HG03280 (cell line): ENCODE results near the gene CHST14.
"Not testable (repeated sequence)": the region's sequence is repeated elsewhere in the genome, so short reads cannot be mapped to it uniquely, and the experiment has no call there.

Experiments
- ATAC-seq: cut with Tn5 transposase; IDR thresholded peaks from one replicate; pipeline ENCODE4 v1.9.1; 2021; ENCODE audit warnings: mild to moderate bottlenecking, moderate library complexity; ENCODE audit not compliant: unreplicated experiment

Gene CHST14

DNA sequence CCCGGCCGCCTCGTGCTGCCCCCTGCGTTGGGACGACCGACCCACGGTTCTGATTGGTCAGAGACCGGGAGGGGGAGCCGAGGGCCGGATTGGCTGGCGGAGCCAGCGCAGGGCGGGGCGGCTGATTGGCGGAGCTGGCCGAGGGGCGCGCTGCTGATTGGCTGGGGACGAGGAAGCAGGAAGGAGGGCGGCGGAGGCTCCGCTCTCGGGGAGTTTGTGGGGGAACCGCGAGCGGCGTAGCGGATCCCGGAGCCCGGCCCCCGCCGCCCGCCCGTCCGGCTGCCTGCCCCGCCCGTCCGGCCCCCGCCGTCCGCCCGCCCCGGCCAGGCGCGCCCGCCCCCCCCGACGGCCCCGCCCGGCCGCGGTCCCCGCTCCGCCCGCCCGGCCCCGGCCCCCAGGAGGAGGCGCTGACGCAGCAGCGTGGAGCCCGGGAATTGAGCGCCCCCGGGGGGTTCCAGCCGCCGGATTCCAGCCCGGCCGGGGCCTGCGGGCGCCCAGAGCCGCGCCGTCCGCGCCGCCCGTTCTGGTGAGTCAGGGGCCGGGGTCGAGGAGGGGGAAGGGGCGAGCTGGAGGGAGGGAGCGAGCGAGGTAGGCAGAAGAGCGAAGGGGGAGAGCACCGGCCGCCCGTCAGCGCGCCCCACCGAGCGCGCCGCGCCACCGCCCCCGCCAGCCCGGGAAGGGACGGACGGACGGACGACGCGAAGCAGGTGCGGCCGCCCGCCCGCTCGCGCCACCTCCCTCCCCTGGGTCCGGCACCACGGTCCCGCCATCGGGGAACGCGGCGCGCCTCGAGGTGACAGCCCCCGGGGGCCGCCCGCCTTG is 29.8 kb upstream of the CHST14 start, which contains the start of gene BAHD1:
TSS of gene BAHD1 (plus strand) at position 211 of the 822 bp plus-strand sequence. CDS start 17,512 bp downstream, outside the sequence.
- ATAC-seq = peak; percentile 89

DNA sequence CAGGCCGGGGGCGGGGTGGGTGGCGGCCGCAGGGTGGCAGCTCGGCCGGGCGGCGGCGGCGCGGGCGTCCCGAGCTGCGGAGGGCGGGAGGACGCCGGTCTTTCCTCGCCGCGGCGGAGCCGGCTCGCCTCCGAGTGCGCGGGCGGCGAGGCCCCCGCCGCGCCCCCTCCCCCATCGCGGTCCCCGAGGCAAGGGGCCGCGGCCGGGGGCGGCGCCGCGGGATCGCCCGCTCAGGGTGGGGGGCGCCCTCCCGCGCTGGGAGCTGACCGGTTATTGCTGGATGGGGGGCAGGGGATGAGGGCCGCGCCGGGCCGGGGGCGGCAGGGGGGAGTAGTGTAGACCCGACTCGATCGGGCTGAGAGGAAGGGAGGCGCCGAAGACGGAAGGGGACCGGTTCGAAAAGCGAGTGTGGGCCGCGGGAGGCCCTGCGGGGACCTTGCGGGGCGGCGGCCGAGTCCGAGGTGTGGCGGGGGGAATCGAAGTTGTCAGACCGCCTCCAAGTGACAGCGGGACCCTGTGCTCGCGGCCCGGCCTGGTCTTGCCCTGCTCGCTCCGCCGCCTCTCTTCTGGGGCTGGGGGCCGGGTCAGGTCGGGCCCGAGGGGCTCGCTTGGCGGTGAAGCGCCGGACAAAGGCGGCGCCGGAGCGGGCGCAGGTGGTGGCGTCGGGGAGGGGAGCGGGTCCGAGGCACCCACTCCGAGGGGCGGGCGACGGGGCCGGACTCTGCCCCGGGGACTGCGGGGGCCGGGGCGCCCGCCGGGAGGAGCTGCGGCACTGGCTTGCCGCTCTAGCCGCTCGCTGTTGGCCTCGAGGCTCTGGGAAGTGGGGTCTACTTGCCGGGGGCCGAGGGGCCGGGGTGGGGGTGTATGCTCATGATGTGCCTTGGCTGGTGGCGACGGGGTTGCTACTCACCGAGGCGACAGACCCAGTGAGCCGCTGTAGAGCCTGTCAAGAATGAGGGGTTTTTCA is 28.9 kb upstream of the CHST14 start:
- peak; percentile 10 for ATAC-seq

DNA sequence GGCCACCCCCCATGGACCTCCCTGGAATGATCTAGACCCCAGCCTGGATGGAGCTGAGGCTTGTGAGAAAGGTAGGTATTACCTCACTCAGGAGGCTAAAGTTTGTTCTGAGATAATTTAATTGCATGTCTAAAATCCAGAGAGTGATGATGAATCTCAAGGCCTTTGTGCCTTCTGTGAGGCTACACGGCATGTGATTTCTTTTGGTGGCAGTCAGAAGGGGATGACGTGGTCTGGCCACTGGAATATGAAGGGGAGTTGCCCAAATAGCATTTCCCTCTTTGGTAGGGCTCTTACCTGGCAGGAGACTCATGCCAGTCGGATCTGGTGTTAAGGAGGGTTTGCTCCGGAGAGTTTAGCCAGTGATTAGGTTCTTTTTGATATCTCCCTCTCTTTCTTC is 27.5 kb upstream of the CHST14 start:
- ATAC-seq = no peak

DNA sequence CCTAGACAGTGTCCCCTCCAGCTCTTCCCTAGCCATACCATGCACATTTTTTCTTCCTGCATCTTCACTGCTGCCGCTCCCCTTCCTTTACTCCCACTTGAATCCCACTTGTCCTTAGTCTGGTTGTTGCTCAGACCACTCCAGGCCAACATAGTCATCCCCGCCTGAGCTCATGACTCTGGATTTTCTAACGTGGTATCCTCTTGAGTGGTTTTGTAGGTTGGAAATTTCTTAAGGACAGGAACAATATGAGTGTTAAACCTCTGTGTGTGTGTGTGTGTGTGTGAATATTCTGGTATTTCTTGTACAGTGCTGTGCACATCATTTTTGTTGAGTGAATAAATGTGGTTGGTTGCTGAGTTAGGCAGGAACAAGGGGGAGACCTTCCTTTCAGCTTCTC is 26.9 kb upstream of the CHST14 start:
- no peak for ATAC-seq

DNA sequence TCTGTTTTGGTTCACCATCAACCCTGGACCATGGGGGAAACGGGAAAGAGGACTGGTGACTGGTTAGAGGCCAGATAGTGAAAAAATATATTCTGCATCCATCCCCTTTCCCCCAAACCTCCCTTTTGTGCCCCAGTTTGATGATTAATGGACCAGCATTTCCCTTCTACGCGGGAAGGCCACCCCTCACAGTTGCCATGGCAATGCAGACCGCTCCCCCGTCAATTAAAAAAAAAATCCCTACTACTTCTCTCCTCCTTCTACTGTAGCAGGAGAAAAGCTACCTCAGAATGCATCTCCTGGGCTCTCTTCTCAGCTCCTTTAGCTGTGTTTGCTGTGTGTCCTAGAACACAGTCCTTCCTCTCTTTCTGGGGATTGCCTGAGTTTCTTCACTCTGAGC is 26.0 kb upstream of the CHST14 start:
- no peak for ATAC-seq

DNA sequence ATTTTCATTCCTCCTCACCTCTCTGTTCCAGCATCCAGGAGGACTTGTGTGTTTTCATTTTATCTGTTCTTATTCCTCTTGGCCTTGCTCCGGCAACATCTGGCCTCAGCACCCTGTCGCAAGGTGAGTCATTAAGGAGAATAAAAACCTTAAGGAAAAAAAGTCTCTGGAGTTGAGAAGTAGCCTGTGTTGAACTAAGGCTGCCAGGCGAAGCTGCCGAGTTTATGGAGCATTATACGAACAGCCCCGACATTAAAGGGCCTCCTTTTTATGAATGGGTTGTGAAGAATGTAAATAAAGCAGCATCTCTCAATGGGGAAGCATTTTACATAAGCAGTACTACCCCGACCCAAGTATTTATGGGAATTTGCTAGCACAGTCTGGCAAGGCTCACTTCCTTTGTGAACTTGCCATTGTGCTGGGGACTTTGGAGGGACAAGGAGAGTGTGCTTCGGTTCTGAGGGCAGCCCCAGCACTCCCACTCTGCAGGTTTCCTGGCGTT is 25.3 kb upstream of the CHST14 start:
- no peak for ATAC-seq

DNA sequence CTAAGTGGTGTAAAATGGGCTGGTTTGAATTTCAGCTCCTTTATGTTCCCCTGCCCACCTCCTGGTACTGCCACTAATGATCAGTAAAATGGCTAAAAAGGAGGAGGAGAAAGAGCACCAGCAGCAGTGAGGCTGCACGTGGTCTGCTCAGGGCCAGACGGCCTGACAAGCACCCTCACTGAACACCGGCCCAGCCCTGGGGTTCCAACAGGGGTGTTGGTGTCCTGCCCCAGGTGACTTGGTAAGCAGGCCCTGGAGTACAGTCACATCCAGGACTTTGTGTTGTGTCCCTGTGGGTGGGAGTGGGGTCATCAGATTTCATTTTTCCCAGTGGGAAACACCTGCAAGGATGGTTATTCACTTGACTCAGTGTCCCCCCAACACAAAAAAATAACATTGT is 24.6 kb upstream of the CHST14 start:
- no peak for ATAC-seq

DNA sequence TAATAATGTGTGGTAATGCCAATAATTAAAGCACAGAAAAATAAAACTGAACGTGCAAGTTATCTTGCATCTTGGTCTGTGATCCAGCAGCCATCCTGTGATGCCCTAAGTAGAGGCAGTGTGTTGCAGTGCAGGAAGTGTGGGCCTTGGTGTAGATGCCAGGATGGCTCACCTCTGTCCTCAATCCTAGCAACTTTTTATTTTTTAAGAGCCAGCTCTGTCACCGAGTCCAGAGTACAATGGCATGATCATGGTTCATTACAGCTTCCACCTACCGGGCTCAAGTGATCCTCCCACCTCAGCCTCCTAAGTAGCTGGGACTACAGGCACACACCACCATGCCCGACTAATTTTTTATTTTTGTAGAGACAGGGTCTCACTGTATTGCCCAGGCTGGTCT is 22.4 kb upstream of the CHST14 start:
- ATAC-seq = no peak

DNA sequence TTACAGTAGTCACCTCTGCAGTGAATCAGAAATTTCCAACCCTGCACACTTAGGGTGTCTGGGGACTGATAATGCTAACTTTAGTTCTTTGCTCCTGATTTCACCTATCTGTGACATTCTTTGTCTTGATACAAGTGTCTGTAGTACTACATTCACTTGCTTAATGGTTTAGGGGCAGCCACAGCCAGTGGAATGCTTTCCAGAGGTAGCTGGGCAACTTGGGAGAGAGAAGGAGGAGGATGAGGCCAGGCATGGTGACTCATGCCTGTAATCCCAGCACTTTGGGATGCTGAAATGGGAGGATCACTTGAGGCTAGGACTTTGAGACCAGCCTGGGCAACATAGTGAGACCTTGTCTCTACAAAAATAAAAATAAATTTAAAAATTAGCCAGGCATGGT is 21.5 kb upstream of the CHST14 start:
- no peak for ATAC-seq

DNA sequence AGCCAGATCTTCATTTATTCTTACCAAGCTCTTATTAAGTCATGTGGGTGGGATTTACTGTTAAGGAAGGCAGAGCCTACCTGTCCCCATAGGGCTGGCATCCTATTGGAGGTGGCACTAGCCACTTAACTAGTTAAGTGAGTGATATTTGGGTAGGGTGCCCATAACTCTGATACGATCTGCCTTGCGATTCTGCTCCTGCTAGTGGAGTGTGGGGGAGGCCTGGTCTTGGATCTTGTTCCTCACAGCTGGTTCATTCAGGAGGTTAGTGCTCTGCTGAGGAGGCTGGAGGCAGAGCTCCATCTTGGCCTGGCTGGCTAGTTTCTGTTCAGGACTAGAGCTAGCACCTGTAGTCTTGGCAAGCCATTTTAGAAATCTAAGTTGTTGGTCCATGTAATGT is 20.7 kb upstream of the CHST14 start:
- ATAC-seq = no peak

DNA sequence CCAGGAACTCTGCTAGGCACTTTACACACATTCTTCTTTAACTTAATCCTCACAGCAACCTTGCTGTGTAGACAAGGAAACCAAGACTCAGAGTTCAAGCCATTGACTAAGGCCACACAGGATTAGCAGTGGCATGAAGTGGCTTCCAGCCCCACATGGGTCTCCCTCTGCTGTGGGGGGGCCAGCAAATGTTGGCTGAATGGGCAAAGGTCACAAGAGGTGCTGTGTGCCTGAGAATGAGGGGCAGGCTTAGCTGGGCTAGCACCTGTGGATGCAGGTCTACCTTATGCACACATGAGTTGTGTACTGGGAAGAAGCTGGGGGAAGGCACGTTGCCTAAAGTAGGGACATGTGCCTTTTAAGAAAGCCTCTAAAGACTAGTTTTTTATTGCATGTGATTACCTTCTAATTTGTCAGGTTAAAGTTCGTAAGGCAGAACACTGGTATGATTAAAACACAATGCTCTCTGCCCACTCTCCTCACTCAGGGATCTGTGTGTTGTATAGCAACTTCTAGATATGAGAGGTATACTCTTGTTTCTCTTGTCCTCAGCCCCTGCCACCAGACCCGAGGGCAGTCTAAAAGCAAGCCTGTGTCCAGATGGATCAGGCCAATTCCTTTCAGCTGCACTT is 19.1 kb upstream of the CHST14 start:
- ATAC-seq = no peak

DNA sequence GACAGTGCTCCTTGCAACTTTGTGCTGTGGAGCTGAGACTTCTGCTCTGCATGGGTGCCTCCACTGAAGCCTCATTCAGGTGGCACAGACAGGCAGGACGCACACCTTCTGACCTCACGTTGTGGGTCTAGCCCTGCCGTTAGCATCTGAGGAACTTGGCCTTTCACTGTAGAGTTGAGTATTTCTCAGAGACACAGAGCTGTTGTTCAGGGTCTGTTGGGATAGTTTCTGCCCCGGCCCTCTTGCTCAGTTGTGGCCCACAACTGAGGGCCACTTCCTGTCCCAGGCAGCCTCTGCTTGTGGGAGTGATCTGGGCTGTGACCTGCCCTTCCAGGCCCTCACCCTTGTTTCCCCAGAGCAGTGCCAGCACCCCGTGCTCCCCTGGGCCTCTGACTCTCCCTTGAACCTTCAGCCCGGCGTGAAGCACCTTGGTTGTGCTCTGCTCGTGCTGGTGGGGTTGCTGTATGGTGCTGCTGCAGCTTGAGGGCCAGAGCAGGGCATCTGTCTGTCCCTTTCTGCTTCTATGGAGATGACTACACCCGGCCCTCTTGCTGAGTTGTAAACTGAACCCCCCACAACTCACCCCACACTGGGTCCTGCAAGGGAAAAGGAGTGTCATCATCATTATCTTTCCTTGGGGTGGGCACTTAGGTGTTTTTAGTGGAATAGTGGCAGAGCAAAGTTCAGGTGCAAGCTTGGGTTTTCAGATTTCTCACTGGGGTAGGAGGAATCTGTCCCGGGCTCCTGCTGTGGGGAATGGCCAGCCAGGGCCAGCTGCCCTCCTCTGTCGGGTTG is 18.3 kb upstream of the CHST14 start:
- ATAC-seq = no peak

DNA sequence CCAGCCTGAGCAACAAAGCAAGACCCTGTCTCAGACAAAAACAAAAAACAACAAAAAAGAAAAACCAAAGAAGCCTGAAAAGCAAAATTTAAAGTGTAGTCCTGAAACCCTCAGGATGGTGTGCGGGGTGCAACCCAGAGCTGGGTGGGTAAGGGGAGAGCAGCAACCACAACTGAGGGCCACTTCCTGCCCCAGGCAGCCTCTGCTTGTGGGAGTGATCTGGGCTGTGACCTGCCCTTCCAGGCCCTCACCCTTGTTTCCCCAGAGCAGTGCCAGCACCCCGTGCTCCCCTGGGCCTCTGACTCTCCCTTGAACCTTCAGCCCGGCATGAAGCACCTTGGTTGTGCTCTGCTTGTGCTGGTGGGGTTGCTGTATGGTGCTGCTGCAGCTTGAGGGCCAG is 16.8 kb upstream of the CHST14 start:
- not testable (repeated sequence) for ATAC-seq

DNA sequence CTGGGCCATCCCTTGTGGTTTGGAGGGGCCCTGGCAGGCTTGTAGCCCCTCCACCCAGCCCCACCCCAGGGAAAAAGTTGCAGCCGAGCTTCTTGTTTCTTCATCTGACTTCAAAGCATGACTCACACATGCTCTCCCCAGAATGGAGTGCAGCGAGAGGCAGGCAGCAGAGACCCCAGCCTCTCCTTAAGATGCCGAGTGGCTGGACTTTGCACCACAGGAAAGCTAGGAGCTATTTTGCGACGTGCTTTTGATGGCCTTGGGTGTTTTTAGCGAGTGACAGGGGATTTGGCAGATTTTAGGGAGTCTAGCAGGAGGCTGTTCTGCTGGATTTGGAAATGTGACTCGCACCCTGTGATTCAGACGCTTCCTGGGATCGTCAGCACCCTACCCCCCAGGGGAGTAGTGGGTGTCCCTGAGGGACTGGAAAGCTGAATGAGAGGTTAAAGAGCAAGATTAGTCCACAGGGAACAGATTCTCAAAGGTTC is 15.8 kb upstream of the CHST14 start:
- ATAC-seq = no peak

DNA sequence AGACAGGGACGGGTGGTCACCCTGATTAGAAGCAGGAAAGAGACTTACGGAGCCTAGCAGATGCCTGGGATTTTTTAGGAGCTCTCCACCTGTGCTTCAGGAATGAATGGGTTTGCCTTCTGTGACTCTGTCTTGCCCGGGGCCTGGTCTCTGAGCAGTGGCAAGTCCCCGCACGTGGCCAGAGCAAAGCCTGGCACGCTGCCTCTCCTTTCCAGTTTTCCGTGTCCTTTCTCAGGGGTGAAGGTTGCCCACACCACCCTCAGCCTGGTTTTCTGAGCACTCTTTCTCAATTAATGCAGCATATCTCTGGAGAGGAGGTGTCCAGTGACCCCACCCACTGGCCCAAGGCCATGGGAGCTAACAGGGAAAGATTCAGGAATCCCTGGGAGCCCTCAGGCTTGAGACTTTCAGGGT is 14.5 kb upstream of the CHST14 start:
- ATAC-seq = no peak

DNA sequence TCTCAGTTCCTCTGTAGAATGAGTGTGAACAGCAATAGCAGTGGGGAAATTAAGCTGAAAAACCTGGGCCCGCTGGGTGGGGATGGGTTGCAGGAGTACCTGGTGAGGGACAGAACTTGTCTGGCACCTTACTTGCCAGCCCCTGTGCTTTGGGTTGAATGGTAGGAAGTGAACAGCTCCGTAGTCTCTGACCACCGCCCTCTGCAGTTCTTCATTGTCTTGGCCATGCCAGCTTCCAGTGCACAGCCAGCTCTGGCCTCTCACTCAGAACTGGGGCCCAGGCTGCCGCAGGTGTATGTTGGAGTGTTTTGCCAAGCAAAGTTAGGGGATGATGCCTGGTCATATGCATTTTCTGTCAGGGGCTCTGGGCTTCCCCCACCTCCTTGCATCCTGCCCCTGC is 14.0 kb upstream of the CHST14 start:
- no peak for ATAC-seq

DNA sequence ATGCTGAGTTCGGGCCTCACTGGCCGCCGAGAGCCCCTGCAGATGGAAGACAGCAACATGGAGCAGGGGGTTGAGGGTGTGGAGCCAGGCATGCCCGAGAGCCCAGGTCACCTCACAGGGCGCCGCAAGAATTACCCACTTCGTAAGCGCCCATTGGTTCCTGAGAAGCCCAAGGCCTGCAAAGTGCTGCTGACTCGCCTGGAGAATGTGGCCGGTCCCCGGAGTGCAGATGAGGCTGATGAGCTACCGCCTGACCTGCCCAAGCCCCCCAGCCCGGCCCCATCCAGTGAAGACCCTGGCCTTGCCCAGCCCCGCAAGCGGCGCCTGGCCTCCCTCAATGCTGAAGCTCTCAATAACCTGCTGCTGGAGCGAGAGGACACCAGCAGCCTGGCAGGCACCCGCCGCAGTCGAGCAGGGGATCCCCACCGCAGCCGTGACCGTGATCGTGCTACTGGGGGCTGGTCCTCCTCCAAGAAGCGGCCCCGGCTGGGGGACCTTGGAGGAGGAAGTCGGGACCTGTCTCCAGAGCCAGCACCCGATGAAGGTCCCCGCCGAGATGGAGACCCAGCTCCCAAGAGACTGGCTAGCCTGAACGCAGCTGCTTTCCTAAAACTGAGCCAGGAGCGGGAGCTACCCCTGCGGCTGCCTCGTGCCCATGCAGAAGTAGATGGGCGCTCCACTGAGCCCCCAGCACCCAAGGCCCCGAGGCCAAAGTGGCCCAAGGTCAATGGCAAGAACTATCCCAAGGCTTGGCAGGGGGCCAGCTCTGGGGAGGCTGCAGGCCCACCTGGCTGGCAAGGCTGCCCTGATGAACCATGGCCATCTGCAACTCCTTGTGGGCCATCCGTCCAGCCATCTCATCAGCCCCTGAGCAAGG is 12.1 kb upstream of the CHST14 start:
- ATAC-seq = no peak

DNA sequence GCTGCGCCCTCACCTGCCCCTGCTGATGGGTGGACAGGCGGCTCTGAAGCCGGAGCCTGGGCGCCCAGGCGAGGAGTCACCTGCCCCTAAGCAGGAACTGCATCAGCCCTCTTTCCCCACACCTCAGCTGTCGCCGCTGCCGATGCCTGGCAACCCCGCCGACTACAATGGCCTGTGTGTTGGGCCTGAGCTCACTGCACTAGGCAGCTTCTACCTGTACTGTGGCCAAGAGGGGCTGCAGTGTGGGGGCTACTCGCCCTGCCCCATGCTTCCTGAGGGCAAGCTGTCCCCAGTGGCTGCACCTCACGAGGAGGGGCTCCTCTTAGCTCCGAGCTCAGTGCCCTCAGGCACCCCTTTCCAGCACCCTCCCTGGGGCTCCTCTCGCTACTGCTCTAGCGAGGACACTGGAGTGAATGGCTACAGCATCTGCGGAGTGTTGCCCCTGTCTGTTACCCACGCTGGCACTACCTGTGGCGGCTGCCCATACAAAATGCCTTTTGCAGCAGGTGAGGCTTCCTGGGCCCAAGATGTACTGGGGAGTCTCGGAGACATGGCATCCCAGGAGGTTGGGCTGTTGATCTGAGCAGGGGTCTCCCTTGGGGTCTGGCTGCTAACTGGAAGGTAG is 11.3 kb upstream of the CHST14 start:
- no peak for ATAC-seq

DNA sequence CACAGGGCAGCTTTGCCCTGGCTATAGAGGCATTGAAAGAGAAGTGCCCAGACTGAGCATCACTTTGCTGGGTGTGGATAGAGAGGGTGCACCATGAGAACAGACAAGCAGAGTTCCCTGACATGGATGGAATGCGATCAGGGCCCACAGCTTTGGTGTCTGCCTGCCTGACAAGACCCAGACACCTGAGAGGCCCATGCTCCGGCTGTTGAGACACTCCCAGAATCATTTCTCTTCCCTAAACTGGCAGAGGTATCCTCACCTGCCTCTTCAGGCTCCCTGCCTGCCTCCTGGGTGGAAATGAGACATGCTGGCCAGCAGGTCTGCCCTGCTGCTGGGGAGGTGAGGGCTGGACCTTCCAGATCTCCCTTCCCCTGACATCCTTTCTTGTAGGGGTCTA is 10.4 kb upstream of the CHST14 start:
- no peak for ATAC-seq
